Measurements from ENCODE around the gene EDAR.

EDAR gene

DNA sequence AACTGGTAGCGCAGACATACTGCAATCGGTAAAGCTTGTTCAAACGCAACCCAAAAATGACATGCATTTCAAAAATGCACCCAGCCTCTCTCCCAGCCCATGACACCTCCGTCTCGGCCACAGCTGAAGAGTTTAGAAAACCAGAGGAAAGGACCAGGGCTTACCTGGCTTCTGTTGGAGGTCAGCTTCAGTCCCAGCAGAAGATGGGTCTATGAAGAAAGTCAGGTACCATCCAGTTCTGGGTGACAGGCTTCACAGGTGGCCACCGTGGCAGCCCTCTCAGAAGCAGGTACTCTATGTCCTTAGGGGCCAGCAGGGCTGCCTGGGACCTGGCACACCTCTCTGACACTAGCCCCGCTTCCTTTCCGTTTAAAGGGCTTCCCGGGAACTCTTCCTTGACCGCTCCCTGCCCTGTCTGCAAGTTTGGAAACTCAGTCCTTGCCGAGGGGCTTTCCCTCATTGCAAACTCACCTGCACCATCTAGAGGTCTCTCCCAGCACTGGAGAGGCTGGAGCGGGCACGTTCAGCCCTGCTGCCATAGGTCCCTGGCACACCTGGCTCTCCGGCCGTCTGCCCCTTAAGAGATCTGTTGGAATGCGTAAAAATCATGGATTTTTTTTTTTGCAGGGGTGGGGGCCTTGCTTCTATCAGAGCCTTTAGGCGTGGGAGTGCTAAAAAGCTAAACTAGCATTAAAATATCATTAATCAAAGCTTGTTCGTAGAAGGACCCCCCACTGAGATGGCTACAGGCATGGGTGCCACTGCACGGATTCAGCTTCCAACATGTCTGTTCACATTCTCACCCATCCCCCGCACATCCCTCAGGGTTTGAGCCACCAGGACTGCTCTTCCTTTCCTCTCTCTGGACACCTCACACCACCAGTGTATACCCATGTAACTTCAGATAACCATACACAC lies at the start of gene EDAR:
TSS of gene EDAR (minus strand) at position 425 of the 918 bp plus-strand sequence. CDS start 58,206 bp downstream, outside the sequence.
- DNase-seq: no peak

- no peak for DNase-seq
Observed at GRCh38 chr2:109033171-109033570, 44.2 kb upstream of the EDAR start.

DNA sequence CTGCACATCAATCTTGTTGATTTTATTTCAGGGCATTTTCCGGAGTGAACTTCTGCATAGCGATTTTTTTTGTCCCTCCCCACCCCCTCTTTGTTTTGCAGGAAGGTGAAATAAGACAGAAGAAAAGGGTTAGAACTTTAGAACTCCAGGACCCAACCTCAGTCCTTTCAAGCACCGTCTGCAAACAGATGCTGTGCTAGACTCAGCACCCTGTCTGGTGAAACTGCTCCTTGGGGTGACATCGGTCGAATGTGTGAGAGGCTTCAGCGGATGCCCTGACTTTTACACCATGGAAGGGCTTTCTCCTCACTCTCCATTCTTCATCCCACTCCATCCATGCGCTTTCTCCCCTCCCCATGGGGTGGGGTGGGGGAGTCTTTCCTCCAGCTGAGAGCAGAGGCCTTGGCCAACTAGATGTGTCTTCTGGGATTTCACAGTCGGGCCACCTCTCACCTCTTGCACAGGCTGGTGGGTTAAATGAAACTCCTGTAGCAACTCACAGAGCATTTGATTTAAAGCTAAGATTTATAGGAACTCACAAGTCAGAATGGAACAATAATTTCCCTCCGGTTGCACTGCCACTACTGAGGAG lies 43.3 kb upstream of the EDAR start:
- DNase-seq: no peak

GRCh38 chr2:109031476-109032228 lies 42.6 kb upstream of the EDAR start:
- no peak for DNase-seq

DNA sequence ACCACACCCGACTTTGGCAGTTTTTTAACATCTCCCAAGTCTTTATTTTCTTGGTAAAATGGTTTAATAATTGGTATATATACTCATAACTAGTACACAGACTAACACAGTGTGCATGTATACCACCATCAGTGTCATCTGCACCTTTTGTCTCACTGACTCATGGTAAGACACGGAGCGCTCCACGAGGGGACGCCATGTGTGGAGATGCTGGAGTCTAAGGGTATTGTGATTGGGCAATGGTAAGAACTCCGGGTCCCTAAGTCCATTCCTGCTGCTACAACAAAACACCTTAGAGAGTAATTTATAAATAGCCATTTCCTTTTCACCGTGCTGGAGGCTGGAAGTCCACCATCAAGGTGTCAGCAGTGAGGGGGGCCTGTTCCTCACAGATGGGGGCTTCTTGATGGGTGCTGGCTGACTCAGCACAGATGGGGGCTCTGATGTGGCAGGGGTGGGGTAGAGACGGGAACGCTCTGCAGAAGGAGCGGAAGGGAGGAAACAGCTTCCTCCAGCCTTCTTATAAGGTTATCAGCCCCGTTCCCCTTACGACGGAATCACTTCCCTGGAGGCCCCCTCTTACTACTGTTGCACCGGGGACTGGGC lies 42.0 kb upstream of the EDAR start:
- DNase-seq: no peak

DNA sequence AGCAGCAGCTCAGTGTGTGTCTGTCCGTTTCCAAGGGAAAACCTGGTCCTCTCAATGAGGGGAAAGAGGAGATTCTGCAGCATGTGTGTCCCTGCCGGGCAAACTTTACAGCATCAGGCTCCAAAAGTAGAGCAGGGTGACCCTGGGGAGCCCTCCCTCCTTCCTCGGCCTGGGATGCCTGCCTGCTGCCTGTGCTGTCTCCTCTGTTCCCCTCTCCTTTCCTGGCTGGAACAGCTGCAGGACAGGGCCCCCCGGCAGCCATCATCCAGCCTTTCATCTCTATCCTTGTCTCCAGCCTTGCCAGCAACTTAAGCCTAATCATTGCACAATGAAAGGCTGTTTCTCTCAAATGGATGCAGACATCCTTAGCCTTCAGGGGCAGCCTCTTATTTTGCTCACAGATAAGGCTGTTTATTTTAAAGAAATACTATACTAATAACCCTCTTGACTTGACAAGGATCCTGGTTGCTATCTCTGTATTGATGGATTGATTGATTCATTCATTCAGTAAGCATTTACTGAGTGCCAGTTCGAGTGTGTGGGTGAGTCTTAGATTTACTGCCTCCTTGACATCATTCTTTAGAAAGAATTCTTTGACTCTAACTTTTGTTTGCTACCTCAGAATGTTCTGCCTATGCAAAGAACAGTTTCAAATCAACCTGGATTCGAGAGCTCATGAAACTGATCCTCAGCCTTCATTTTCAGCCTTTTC lies 40.6 kb upstream of the EDAR start:
- DNase-seq: no peak

GRCh38 chr2:109028738-109029489 lies 39.9 kb upstream of the EDAR start:
- no peak for DNase-seq

GRCh38 chr2:109028277-109028676 lies 39.3 kb upstream of the EDAR start:
- DNase-seq: no peak

DNA sequence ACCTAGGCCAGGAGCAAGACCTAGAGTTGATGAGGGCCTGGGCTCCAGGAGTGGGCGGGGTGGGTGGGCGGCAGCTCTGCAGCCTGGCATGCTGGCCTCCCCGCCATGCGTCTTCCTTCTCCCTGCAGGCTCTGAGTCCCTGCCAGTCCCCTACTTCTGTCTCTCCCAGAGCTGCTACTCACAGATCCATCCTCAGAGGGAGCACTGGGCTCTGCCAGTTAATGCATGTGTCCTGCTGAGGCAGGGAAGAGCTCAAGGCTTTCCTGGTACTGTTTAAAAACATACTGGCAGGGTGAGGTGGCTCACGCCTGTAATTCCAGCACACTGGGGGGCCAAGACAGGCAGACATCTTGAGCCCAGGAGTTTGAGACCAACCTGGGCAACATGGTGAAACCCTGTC lies 38.7 kb upstream of the EDAR start:
- no peak for DNase-seq

GRCh38 chr2:109024477-109024876 lies 35.5 kb upstream of the EDAR start:
- no peak for DNase-seq

- DNase-seq: no peak
Observed at GRCh38 chr2:109021895-109022300, 32.9 kb upstream of the EDAR start.

- DNase-seq: no peak
Observed at GRCh38 chr2:109020217-109020637, 31.2 kb upstream of the EDAR start.

GRCh38 chr2:109018452-109018851 lies 29.4 kb upstream of the EDAR start:
- no peak for DNase-seq

GRCh38 chr2:109017017-109017416 lies 28.0 kb upstream of the EDAR start:
- DNase-seq: no peak

GRCh38 chr2:109016376-109016775 lies 27.4 kb upstream of the EDAR start:
- no peak for DNase-seq

GRCh38 chr2:109014476-109014875 lies 25.5 kb upstream of the EDAR start:
- no peak for DNase-seq

DNA sequence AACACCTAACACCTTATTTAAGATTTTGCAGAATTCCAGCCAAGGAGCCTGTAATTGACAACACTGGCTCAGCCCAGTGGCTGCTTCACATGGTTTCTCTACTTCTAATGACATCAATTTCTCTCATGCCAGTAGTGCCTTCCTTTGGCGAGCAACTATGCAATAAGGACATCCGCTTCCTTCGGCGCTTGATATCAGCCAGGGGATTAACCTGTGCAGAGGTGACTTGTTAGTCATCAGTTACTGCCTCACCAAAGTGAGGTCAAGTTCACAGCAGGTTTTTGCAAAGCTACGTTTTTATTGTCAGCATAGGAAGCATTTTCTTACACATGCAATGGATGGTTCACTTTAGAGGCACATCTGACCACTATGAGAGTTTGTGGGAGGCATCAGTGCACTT lies 24.0 kb upstream of the EDAR start:
- no peak for DNase-seq

DNA sequence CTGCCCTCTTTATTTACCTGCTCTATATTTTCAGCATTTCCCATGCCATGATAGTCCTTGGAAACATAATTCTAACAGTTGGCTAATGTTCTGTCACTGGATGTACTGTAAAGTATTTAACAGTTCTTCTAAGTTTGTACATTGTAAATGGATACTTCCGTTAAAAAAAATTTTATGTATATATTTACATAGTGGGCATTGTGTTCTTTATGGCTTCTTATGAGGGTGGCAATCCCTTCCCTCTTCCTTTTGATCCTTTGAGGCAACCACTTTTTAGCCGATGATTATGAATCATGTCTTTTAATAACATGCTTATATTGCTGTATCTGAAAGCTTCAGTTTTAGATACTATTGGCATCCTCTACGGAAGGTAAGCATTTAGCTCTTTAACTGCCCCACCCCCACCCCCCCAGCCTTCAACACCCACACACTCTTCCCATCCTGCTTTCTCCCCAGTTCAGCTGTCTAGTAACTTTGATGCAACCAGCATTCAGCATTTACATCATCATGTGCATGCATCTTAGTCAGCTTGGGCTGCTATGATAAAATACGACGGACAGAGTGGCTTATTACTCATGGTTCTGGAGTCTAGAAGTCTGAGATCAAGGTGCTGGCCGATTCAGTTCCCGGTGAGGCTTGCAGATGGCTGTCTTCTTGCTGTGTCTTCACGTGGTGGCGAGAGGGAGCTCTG lies 21.0 kb upstream of the EDAR start:
- DNase-seq: no peak

GRCh38 chr2:109006971-109007370 lies 18.0 kb upstream of the EDAR start:
- DNase-seq: no peak

DNA sequence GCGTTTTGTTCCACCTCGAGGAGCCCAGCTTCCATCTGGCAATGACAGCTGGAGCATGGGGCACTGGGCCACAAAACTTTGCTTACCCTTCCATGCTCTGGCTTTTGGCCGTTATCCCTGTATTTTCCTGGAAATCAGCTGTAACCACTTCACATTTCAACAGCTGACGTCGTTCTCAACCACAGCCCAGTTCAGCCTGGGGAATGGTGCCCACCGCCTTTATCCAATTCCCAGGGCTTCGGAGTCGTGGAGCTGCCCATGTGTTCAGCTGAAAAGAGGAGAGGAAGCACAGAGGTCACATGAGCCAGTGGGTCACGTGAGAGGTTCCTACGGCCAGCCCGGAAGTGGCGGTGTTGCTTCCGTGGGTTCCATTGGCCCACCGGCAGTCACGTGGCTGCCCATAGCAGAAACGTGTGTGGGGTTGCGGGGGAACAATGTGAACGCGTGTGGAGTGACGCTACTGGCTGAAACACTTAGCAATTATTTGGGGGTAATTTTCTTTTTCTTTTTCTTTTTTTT lies 16.7 kb upstream of the EDAR start:
- no peak for DNase-seq

GRCh38 chr2:109001201-109001600 lies 12.2 kb upstream of the EDAR start:
- no peak for DNase-seq
